Pancreas (tissue), 10 donors: ENCODE data around the gene WWOX. TPM values are rescaled to one million over a fixed set of nuclear protein-coding genes. Genes with fewer than 3 reads are reported as not detected.
A peak's percentile ranks its signal among the peaks of the same experiment; 100 is the strongest.

Experiments
- ATAC-seq, 4 donors: fragments of 200-7000 bp; cut with Tn5 transposase; one replicate each; pipeline versions ENCODE4 v1.8.0 to v1.9.1; 2020; ENCODE audit warnings: mild to moderate bottlenecking in 4 of 4, moderate library complexity in 4 of 4
- DNase-seq, 6 donors: peaks; one replicate each; pipeline ENCODE4 v3.0.0-alpha.2; 2020
- FAIRE-seq: peaks from 2 replicates; lab custom pipeline; 2012; peaks lifted over from hg19 to GRCh38; lab: Jason Lieb, UNC
- H3K27ac ChIP-seq, 4 donors: fragments of 200-600 bp; sonication (generic); 1 replicate in 3 of 4; 2 replicates in 1 of 4; pipeline versions ENCODE4 v1.5.0 to v1.8.0; 2020
- H3K27me3 ChIP-seq, 4 donors: fragments of 200-600 bp; one replicate each; pipeline ENCODE4 v1.8.0; 2021
- H3K36me3 ChIP-seq, 3 donors: fragments of 200-600 bp; sonication (generic) in 1 of 3; one replicate each; pipeline versions ENCODE4 v1.5.0 to v1.8.0; 2020 to 2021
- H3K4me1 ChIP-seq, 3 donors: fragments of 200-600 bp; one replicate each; pipeline ENCODE4 v1.8.0; 2021
- H3K4me3 ChIP-seq, 4 donors: fragments of 200-600 bp; sonication (generic) in 2 of 4; one replicate each; pipeline versions ENCODE4 v1.5.0 to v1.8.0; 2020 to 2021
- H3K9me3 ChIP-seq, 4 donors: fragments of 200-600 bp; one replicate each; pipeline ENCODE4 v1.8.0; 2021
- CTCF ChIP-seq, 4 donors: fragments of 200-600 bp; sonication (generic) in 3 of 4; IDR thresholded peaks; one replicate each; pipeline versions ENCODE4 v1.5.0 to v1.8.0; 2021; ENCODE audit warnings: antibody characterized with exemption in 4 of 4
- WGBS, 2 donors: extraction: QIAGEN DNeasy Blood & Tissue Kit; methylation state at CpG; one replicate each; pipeline ENCODE4 v1.1.7; 2013; 5-methylcytosine and 5-hydroxymethylcytosine counted together
- intact Hi-C, 3 donors: fragments of 100-400 bp; cut with DNase I; formaldehyde crosslinking; loops; one replicate each; pipeline versions ENCODE4 v1.11.1 to v1.14.2; 2022
- polyA plus RNA-seq, 2 donors: library from polyadenylated mRNA; stranded (reverse); fragments of 200-250 nt; gene quantifications; one replicate each; pipeline ENCODE4 v1.2.3, GENCODE V29; 2013
- total RNA-seq, 6 donors: library from RNA; stranded (reverse); fragmentation: NEBNext Ultra II Directional in 4 of 6; extraction: Animal tissue kit (Norgen Biotek cat#: 25700) in 4 of 6; gene quantifications; one replicate each; pipeline versions ENCODE4 v1.2.1 to v1.2.4, GENCODE V29; 2021 to 2023
- donor health status: healthy with polysubstance abuse.
- donor health status: DM: no; HTN: no; CAD: no; lungs with moderate emphysema.
- donor health status: DM: no; HTN: no; CAD: no.
- donor health status: control.
- donor health status: control.
- donor health status: Bipolar disorder and iron deficiency.
- donor health status: DM: yes; HTN: yes; CAD: no.
- donor health status: DM: no; HTN: no; CAD: no.
- donor health status: DM: no; HTN: no; CAD: no.
- donor health status: DM: yes; HTN: yes; CAD: no.

The WWOX gene
- total and polyA plus RNA-seq, 8 donors = 6.8 to 14.4 (median 10.8) TPM

DNA sequence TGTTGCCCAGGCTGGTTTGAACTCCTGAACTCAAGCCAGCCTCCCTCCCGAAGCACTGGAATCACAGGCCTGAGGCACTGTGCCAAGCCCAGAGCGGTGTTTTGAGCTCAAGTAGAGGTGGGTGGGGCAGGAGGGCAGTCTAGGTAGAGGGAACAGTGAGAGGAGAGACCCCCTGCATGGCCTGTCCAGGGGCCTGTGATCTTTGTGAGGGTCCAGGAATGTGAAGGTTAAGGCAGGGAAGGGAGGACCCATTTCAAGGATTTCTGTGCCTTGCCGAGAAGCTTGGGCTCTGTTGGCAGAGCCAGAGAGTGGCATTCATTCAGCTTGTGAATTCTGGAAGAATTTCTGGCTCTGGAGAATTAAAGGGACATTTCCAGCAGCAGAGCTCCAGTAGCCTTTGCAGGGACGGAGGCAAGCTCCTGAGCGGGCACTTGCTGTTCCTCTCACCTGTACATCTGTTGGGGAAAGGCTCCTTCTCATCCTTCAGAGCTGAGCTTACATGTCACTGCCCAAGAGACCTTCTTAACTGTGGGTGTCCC is 2.7 kb downstream of the WWOX start:
- ATAC-seq (no peak), FAIRE-seq (no peak), DNase-seq (peak in 1 of 6 donors; percentile 31)
- Histone ChIP-seq H3K4me1 (peaks cover 0 to 4% (median 0%) of the 10 kb centered on the region in 3 donors), H3K27me3 (no peaks in the 10 kb centered on the region), H3K9me3 (no peaks in the 10 kb centered on the region), H3K36me3 (no peaks in the 10 kb centered on the region), H3K4me3 (no peak overlapping the region), H3K27ac (no peak overlapping the region)
- no peak for TF ChIP-seq CTCF (IDR thresholded peaks at IDR 0.05)
- WGBS, 2 donors = 64 to 73% methylated on average over 5 of the region's 5 CpGs
- intact Hi-C loops = no loop called here

DNA sequence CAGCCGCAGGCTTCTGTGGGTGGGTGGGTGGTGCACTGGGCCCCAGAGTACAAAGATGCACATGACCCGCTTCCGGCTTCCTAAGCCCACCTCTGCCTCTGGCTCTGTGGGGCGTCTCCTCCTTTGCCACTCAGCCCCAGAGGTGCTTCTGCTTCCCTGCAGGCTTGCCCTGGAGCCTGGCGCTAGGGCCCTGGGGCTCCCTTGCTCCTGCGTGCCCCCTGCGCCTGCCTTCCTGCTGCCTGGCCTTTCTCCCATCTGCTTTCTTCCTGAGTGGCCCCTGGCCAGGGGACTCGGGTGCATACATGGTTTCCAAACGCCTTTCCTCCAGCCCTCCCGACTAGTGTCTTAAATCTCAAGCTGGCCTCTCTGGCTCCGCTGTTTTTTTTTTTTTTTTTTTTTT is 3.4 kb downstream of the WWOX start:
- intact Hi-C loops = no loop called here
- 76 to 79% methylated on average over 11 of the region's 11 CpGs for WGBS, 2 donors
- TF ChIP-seq CTCF (IDR thresholded peaks at IDR 0.05) = no peak
- no peak for FAIRE-seq
- Histone ChIP-seq H3K27ac (no peak overlapping the region), H3K9me3 (no peaks in the 10 kb centered on the region), H3K27me3 (no peaks in the 10 kb centered on the region), H3K36me3 (no peaks in the 10 kb centered on the region), H3K4me1 (peaks cover 0 to 4% (median 0%) of the 10 kb centered on the region in 3 donors), H3K4me3 (no peak overlapping the region)
- peak in 1 of 6 donors; percentile 56 for DNase-seq
- no peak for ATAC-seq

- no peak for FAIRE-seq
These were observed 6.1 kb downstream of the WWOX start for GRCh38 chr16:78105517-78105916.

DNA sequence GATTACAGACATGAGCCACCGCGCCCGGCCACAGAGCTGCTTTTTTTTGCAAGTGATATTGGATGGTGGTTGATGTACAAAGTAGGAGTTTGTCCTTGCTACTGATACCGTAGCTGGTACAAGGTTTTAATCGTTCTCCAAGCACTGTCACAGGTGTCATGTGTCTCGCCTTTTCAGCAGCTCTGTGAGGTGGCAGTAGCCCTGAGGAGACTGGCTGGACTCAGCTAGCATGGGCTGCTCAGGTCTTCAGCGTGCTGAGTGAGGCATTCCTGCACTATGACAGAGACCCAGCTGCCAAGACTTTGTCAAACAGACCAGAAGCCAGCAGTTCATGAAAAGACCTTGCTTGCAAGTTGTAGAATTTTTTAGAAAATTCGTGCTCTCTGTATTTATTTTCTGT is 7.2 kb downstream of the WWOX start:
- no peak for DNase-seq
- no peak for FAIRE-seq
- H3K4me3 ChIP-seq = no peak overlapping the region
- intact Hi-C loops = no loop called here
- H3K9me3 ChIP-seq = no peaks in the 10 kb centered on the region
- H3K27me3 ChIP-seq = no peaks in the 10 kb centered on the region
- 59 to 62% methylated on average over 8 of the region's 8 CpGs for WGBS, 2 donors
- H3K27ac ChIP-seq = no peak overlapping the region
- no peak for TF ChIP-seq CTCF (IDR thresholded peaks at IDR 0.05)
- peak in 1 of 4 donors; percentile 32 for ATAC-seq
- H3K4me1 ChIP-seq = no peaks in the 10 kb centered on the region
- H3K36me3 ChIP-seq = no peaks in the 10 kb centered on the region

More at GRCh38 chr16:78105517-78105916, 6.1 kb downstream of the WWOX start:
- no peaks in the 10 kb centered on the region for H3K36me3 ChIP-seq
- no peak for DNase-seq
- no peak for TF ChIP-seq CTCF (IDR thresholded peaks at IDR 0.05)
- H3K4me1 ChIP-seq = peaks cover 0 to under 1% (median 0%) of the 10 kb centered on the region in 3 donors
- no peaks in the 10 kb centered on the region for H3K9me3 ChIP-seq
- no peak overlapping the region for H3K4me3 ChIP-seq
- WGBS, 2 donors = 87 to 89% methylated on average over 4 of the region's 4 CpGs
- no peak for ATAC-seq
- H3K27ac ChIP-seq = no peak overlapping the region
- intact Hi-C loops = no loop called here
- H3K27me3 ChIP-seq = no peaks in the 10 kb centered on the region

DNA sequence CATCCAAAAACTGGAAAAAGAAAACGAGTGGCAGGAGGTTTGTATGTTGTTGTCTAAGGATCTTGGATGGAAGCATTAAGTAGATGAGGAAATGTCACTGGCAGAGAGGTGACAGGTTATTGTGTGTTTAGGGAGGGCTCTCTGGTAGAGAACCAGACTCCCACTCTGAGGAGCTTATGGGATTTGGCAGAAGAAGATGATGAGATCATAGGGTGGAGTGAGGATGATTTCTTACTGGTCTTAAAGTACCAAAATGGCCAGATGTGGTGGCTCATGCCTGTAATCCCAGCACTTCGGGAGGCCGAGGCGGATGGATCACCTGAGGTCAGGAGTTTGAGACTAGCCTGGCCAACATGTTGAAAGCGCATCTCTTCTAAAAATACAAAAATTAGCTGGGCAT is 9.0 kb downstream of the WWOX start:
- no peak for TF ChIP-seq CTCF (IDR thresholded peaks at IDR 0.05)
- WGBS, 2 donors = 90 to 94% methylated on average over 5 of the region's 5 CpGs
- intact Hi-C loops = no loop called here
- no peak for ATAC-seq
- Histone ChIP-seq H3K4me1 (no peaks in the 10 kb centered on the region), H3K4me3 (no peak overlapping the region), H3K36me3 (no peaks in the 10 kb centered on the region), H3K9me3 (no peaks in the 10 kb centered on the region), H3K27me3 (no peaks in the 10 kb centered on the region), H3K27ac (no peak overlapping the region)
- no peak for FAIRE-seq
- DNase-seq = no peak
